KMS-11 (cell line): ENCODE measurements around the gene C10orf67.

ENCODE experiments used
- H2AFZ ChIP-seq: fragments of 200-600 bp; sonication (generic); 2 replicates; pipeline ENCODE4 v1.6.1; 2016; ENCODE audit warnings: antibody characterized with exemption, mixed run types, low read depth
- H3K27ac ChIP-seq: fragments of 200-600 bp; sonication (generic); 2 replicates; pipeline ENCODE4 v1.6.1; 2016; ENCODE audit warnings: mild to moderate bottlenecking, mixed run types
- H3K27me3 ChIP-seq: fragments of 200-600 bp; sonication (generic); 2 replicates; pipeline ENCODE4 v1.6.1; 2017; ENCODE audit warnings: mild to moderate bottlenecking, low read depth, mixed run types, moderate library complexity; ENCODE audit not compliant: insufficient read depth
- H3K36me3 ChIP-seq: fragments of 200-600 bp; sonication (generic); 2 replicates; pipeline ENCODE4 v1.6.1; 2017; ENCODE audit warnings: mild to moderate bottlenecking, mixed run types; ENCODE audit not compliant: insufficient read depth
- H3K4me1 ChIP-seq: fragments of 200-600 bp; sonication (generic); 2 replicates; pipeline ENCODE4 v1.6.1; 2016; ENCODE audit warnings: mild to moderate bottlenecking, low read depth, mixed run types; ENCODE audit not compliant: poor library complexity, severe bottlenecking
- H3K4me2 ChIP-seq: fragments of 200-600 bp; sonication (generic); 2 replicates; pipeline ENCODE4 v1.7.0; 2016; ENCODE audit warnings: mild to moderate bottlenecking, mixed run types
- H3K4me3 ChIP-seq: fragments of 200-600 bp; sonication (generic); IDR thresholded peaks from 2 replicates; pipeline ENCODE4 v1.6.1; 2017; ENCODE audit warnings: low read depth, low read length, mixed read lengths; ENCODE audit not compliant: insufficient read depth
- H3K79me2 ChIP-seq: fragments of 200-600 bp; sonication (generic); 2 replicates; pipeline ENCODE4 v1.6.1; 2016; ENCODE audit warnings: low read depth, mixed run types; ENCODE audit not compliant: insufficient read depth
- H3K9ac ChIP-seq: fragments of 200-600 bp; sonication (generic); 2 replicates; pipeline ENCODE4 v1.6.1; 2016; ENCODE audit warnings: mild to moderate bottlenecking, mixed run types
- H4K20me1 ChIP-seq: fragments of 200-600 bp; sonication (generic); 2 replicates; pipeline ENCODE4 v1.6.1; 2016; ENCODE audit warnings: mild to moderate bottlenecking, mixed run types; ENCODE audit not compliant: insufficient read depth
- TF ChIP-seq, protein P1 (sequence below): fragments of 200-600 bp; sonication (generic); conservative IDR thresholded peaks from 2 replicates; pipeline ENCODE4 v1.6.1; 2017; ENCODE audit warnings: low read depth, mild to moderate bottlenecking, antibody characterized with exemption, low read length, moderate library complexity, mixed read lengths

C10orf67 gene

DNA sequence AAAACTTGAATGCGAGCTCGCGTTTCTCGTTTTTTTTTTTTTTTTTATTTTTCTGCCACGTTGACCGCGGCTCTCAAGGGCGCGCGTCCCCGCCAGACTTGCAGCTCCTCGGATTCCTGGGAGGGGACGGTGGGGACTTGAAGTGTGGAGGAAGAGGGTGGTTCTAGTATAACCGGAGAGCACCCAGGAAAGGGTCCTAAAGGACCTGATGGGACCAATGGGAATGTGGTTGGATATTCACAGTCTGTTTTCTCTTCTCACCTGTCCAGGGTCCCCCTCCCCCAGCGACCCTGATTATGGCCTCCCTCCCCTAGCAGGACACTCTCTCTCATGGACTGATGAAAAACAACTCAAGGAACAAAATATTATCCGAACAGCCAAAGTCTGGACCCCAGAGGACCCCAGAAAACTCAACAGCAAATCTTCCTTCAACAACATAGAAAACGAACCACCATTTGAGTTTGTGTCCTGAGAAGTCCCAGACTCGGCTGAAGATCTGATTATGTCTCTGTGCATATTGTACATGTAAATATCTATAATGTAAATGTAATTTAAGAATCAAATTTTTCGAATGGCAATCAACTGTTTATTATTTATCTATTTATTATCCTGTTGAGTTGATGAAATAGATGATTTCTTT is 151.0 kb downstream of the C10orf67 start:
- no peaks in the 10 kb centered on the region for H3K36me3 ChIP-seq
- H4K20me1 ChIP-seq = no peaks in the 10 kb centered on the region
- no peak overlapping the region for H3K4me3 ChIP-seq
- no peak overlapping the region for H2AFZ ChIP-seq
- H3K4me2 ChIP-seq = no peak overlapping the region
- no peak overlapping the region for H3K9ac ChIP-seq
- H3K79me2 ChIP-seq = no peaks in the 10 kb centered on the region
- H3K27ac ChIP-seq = no peak overlapping the region
- no peaks in the 10 kb centered on the region for H3K27me3 ChIP-seq
- TF ChIP-seq, protein P1, sequence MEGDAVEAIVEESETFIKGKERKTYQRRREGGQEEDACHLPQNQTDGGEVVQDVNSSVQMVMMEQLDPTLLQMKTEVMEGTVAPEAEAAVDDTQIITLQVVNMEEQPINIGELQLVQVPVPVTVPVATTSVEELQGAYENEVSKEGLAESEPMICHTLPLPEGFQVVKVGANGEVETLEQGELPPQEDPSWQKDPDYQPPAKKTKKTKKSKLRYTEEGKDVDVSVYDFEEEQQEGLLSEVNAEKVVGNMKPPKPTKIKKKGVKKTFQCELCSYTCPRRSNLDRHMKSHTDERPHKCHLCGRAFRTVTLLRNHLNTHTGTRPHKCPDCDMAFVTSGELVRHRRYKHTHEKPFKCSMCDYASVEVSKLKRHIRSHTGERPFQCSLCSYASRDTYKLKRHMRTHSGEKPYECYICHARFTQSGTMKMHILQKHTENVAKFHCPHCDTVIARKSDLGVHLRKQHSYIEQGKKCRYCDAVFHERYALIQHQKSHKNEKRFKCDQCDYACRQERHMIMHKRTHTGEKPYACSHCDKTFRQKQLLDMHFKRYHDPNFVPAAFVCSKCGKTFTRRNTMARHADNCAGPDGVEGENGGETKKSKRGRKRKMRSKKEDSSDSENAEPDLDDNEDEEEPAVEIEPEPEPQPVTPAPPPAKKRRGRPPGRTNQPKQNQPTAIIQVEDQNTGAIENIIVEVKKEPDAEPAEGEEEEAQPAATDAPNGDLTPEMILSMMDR = no peak
- H3K4me1 ChIP-seq = no peaks in the 10 kb centered on the region

DNA sequence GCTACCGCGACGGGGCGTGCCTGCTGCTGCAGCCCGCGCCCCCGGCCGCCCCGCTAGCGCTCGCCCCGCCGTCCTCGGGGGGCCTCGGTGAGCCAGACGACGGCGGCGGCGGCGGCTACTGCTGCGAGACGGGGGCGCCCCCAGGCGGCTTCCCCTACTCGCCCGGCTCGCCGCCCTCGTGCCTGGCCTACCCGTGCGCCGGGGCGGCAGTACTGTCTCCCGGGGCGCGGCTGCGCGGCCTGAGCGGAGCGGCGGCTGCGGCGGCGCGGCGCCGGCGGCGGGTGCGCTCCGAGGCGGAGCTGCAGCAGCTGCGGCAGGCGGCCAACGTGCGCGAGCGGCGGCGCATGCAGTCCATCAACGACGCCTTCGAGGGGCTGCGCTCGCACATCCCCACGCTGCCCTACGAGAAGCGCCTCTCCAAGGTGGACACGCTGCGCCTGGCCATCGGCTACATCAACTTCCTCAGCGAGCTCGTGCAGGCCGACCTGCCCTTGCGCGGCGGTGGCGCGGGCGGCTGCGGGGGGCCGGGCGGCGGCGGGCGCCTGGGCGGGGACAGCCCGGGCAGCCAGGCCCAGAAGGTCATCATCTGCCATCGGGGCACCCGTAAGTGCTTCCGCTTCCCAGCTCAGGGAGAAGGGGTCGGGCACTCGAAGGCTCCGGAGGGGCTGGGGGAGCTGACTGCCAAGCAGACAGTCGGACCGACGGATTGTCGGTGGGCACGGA is 151.7 kb downstream of the C10orf67 start:
- no peaks in the 10 kb centered on the region for H3K4me1 ChIP-seq
- no peaks in the 10 kb centered on the region for H3K79me2 ChIP-seq
- no peak overlapping the region for H2AFZ ChIP-seq
- H3K27ac ChIP-seq = no peak overlapping the region
- TF ChIP-seq, protein P1 = no peak
- no peak overlapping the region for H3K4me2 ChIP-seq
- no peak overlapping the region for H3K9ac ChIP-seq
- H4K20me1 ChIP-seq = no peaks in the 10 kb centered on the region
- H3K27me3 ChIP-seq = no peaks in the 10 kb centered on the region
- H3K36me3 ChIP-seq = no peaks in the 10 kb centered on the region
- no peak overlapping the region for H3K4me3 ChIP-seq

DNA sequence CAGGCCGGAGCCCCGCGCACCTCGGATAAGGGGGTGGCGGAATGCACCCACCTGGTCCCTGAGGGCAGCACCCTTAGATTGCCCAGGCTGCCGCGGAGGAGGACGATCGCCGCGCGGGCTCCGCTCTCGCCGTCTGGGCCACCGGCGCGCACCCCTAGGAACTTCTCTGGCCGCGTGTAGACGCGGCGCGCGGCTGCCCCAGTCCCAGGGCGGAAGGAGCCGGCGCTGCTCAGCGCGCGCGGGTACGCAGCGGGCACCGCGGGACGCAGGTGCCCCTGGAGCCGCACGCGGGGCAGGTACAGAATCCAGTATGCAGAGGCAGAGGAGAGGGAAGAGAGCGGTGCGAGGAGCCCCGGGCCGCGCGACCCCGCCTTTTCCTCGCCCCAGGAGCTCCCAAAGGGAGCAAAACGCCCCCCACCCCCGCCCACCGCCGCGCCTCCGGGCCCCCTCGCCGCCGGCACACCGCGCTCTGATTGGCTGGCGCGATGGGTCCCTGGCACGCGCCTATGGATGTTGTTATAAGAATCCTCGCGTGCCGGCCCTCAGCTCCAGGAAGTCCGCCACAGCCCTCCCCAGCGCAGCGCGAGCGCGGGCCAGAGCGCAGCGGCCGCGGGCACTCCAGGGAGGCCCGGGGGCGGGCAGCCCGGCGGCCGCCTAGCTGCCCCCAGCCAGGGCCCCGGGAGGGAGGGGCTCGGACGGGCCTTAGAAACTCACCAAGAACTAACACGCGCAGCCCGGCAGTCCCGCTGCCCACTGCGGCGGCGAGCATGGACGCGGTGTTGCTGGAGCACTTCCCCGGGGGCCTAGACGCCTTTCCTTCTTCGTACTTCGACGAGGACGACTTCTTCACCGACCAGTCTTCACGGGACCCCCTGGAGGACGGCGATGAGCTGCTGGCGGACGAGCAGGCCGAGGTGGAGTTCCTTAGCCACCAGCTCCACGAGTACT is 152.6 kb downstream of the C10orf67 start, which contains the start of gene PTF1A:
Gene PTF1A (plus strand): TSS at position 549 of the 948 bp plus-strand sequence. CDS start 219 bp downstream, at position 768.
- Histone ChIP-seq H3K27me3 (no peaks in the 10 kb centered on the region), H2AFZ (no peak within 1 kb of the TSS), H3K4me1 (no peaks in the 10 kb centered on the region), H3K4me2 (no peak within 1 kb of the TSS), H3K79me2 (no peaks in the 10 kb centered on the region), H3K27ac (no peak within 1 kb of the TSS), H3K36me3 (no peaks in the 10 kb centered on the region), H4K20me1 (no peaks in the 10 kb centered on the region), H3K4me3 (no peak within 1 kb of the TSS), H3K9ac (no peak within 1 kb of the TSS)
- TF ChIP-seq, protein P1 = no peak

DNA sequence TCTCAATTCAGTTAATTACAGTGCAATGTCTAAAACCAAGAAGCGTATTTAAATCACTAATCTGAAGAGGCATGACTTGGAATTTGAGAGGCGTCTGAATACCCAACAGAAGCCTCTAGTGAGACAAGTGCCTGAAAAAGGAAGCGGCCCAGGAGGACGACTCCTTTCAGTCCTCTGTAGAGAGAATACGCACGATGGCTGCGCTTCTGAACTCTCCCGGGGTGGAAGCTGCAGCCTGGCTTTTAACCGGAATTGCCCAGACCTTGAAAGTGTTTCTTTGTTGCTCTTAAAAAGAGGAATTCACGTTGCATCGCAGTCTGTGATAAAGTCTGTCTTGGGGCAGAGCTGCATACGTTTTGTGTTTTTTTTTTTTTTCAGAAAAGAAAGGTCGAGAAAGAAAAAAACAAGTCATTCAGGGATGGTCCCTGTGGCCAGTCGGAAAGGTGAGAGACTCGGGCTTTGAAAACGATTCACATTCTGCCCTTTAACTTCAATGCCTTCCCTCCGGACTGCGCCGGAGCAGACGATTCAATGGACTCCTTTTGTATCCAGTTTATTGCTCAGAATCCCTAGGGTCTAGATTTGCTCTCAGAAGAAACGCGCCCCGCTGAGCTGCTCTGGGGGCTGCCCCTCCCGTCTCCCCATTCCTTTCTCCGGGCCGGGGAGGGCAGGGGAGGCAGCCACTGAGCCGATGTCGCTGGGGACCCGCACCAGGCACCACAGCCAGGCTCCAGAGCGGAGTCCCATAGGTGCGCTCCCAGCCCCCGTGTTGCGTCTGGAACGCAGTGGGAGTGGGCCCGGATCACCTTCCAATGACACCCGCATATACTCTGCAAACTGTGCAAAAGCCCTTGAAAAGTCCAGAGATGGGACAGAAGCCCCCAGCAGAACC is 153.5 kb downstream of the C10orf67 start:
- no peak overlapping the region for H3K9ac ChIP-seq
- no peak overlapping the region for H3K4me3 ChIP-seq
- TF ChIP-seq, protein P1 = no peak
- H3K27me3 ChIP-seq = no peaks in the 10 kb centered on the region
- H2AFZ ChIP-seq = no peak overlapping the region
- no peak overlapping the region for H3K4me2 ChIP-seq
- no peaks in the 10 kb centered on the region for H3K4me1 ChIP-seq
- no peak overlapping the region for H3K27ac ChIP-seq
- H3K36me3 ChIP-seq = no peaks in the 10 kb centered on the region
- no peaks in the 10 kb centered on the region for H3K79me2 ChIP-seq
- H4K20me1 ChIP-seq = no peaks in the 10 kb centered on the region
